ENCODE results near the gene KCNMB2. TPM values are rescaled to one million over a fixed set of nuclear protein-coding genes. Genes with fewer than 3 reads are reported as not detected.

The KCNMB2 gene
- total and polyA plus RNA-seq, 3 donors from 2014 or later: 2.6 TPM; not detected in 2

- H3K27me3 ChIP-seq: no peaks in the 10 kb centered on the region
- H3K36me3 ChIP-seq (ENCODE audit: low read depth, missing control alignments): no peaks in the 10 kb centered on the region
- WGBS, 2 donors: 94 to 98% methylated on average over 3 of the region's 3 CpGs
- intact Hi-C loops (cut with DNase I; ENCODE audit: low total_unique reads): no loop called here
- no peak overlapping the region for H3K27ac ChIP-seq
- no peak for DNase-seq
- TF ChIP-seq, protein P1, sequence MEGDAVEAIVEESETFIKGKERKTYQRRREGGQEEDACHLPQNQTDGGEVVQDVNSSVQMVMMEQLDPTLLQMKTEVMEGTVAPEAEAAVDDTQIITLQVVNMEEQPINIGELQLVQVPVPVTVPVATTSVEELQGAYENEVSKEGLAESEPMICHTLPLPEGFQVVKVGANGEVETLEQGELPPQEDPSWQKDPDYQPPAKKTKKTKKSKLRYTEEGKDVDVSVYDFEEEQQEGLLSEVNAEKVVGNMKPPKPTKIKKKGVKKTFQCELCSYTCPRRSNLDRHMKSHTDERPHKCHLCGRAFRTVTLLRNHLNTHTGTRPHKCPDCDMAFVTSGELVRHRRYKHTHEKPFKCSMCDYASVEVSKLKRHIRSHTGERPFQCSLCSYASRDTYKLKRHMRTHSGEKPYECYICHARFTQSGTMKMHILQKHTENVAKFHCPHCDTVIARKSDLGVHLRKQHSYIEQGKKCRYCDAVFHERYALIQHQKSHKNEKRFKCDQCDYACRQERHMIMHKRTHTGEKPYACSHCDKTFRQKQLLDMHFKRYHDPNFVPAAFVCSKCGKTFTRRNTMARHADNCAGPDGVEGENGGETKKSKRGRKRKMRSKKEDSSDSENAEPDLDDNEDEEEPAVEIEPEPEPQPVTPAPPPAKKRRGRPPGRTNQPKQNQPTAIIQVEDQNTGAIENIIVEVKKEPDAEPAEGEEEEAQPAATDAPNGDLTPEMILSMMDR (IDR thresholded peaks at IDR 0.05): no peak
- TF ChIP-seq POLR2A (IDR thresholded peaks at IDR 0.05): no peak
- H3K9me3 ChIP-seq: no peaks in the 10 kb centered on the region
- H3K4me3 ChIP-seq: no peak overlapping the region
- no peaks in the 10 kb centered on the region for H3K4me1 ChIP-seq
These were observed 136.0 kb downstream of the KCNMB2 start for GRCh38 chr3:178672275-178672674.

GRCh38 chr3:178673529-178673928, 137.3 kb downstream of the KCNMB2 start:
- H3K27me3 ChIP-seq: no peaks in the 10 kb centered on the region
- WGBS, 2 donors: 88 to 91% methylated on average over 1 of the region's 1 CpG
- TF ChIP-seq, protein P1 (IDR thresholded peaks at IDR 0.05): no peak
- TF ChIP-seq POLR2A (IDR thresholded peaks at IDR 0.05): no peak
- intact Hi-C loops (cut with DNase I; ENCODE audit: low total_unique reads): no loop called here
- H3K4me3 ChIP-seq: no peak overlapping the region
- H3K4me1 ChIP-seq: no peaks in the 10 kb centered on the region
- no peaks in the 10 kb centered on the region for H3K36me3 ChIP-seq (ENCODE audit: low read depth, missing control alignments)
- H3K9me3 ChIP-seq: no peaks in the 10 kb centered on the region
- H3K27ac ChIP-seq: no peak overlapping the region
- DNase-seq: no peak

DNA sequence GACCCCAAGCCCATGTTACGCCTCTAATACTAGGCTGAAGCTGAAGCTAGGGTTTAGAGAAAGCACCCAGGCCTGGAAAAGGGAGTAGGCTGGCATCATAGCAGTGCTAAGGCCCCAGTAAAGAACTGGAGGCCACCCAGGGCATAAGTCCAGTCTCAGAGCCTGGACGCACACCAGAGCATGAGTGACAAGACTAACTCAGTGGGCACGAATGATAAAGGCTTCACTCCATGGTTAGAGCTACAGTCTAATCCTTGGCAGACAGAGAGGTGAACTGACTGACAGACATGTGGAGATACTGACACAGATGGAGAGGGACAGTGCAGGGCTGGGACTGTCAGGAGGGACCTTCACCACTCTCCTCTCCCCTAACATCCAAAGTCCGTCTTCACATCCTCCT, 139.8 kb downstream of the KCNMB2 start:
- no peak overlapping the region for H3K4me3 ChIP-seq
- 92 to 93% methylated on average over 4 of the region's 4 CpGs for WGBS, 2 donors

DNA sequence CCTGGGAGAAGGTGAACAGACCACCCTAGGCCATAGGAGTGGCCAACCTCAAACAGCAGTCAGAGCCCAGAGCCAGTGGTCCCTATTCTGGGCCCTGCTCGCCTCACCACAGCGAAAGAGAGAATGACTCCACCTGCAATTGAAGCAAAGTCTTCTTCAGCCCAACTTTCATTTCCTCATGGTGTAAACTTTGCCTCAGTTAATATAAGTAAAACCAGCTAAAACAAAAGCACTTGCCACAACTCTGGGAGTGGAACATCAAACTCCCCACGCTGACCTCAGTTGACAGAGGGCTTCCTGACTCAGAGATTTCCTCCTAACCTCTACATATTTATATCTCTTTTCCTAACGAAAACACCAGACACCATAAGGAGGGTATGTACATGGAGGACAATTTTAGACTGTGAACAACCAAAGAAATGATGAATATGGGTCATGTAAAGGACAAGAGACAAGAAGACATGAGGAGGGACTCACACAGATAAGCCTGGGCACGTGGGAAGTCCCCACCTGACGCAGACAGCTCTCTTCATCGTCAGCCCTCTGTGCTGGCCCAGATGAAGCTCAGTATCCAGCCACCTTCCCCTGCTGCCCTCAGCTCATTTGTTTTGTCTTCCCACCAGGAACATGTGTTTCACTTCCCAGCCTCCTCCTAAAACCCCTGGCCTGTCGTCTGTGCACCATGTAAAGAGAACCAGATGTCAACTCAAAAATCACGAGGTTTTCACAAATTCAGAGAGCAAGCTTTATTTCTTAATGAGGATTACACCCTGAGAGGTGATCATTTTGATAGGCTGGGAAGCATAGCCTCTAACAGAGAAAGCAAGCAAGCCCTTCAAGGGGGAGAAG, 140.9 kb downstream of the KCNMB2 start:
- no peak for DNase-seq
- Histone ChIP-seq H3K4me3 (no peak overlapping the region), H3K27ac (no peak overlapping the region), H3K4me1 (no peaks in the 10 kb centered on the region), H3K27me3 (no peaks in the 10 kb centered on the region), H3K9me3 (no peaks in the 10 kb centered on the region), H3K36me3 (ENCODE audit: low read depth, missing control alignments) (no peaks in the 10 kb centered on the region)
- intact Hi-C loops (cut with DNase I; ENCODE audit: low total_unique reads): no loop called here
- TF ChIP-seq POLR2A (IDR thresholded peaks at IDR 0.05): no peak
- TF ChIP-seq, protein P1 (IDR thresholded peaks at IDR 0.05): no peak
- 72 to 81% methylated on average over 9 of the region's 9 CpGs for WGBS, 2 donors

More for the DNA sequence above, 139.8 kb downstream of the KCNMB2 start:
- no peaks in the 10 kb centered on the region for H3K9me3 ChIP-seq
- no peaks in the 10 kb centered on the region for H3K4me1 ChIP-seq
- intact Hi-C loops (cut with DNase I; ENCODE audit: low total_unique reads): no loop called here
- DNase-seq: no peak
- no peak for TF ChIP-seq POLR2A (IDR thresholded peaks at IDR 0.05)
- no peak overlapping the region for H3K27ac ChIP-seq
- no peaks in the 10 kb centered on the region for H3K36me3 ChIP-seq (ENCODE audit: low read depth, missing control alignments)
- no peaks in the 10 kb centered on the region for H3K27me3 ChIP-seq

DNA sequence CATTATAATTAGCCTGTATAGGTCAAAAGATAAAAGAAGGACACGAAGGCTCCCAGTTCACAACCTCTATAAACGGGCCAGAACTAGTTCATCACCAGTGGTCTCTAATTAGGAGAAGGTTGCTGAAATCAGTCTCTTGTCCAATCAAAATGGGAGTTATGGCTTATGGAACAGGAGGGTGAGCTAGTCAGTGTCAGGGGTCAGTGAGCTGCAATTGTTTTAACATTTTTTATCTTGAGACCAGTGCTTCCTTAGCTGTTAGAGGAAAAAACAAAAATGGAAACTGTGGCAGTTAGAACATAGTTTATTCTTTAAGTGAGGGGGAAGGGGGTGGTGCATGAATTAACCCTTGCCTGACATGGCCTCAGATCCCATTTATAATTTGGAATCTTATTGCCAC, 141.7 kb downstream of the KCNMB2 start:
- Histone ChIP-seq H3K9me3 (no peaks in the 10 kb centered on the region), H3K27me3 (no peaks in the 10 kb centered on the region), H3K4me3 (no peak overlapping the region), H3K36me3 (ENCODE audit: low read depth, missing control alignments) (no peaks in the 10 kb centered on the region), H3K27ac (no peak overlapping the region), H3K4me1 (no peaks in the 10 kb centered on the region)
- DNase-seq: no peak
- 55 to 57% methylated on average over 2 of the region's 2 CpGs for WGBS, 2 donors
- intact Hi-C loops (cut with DNase I; ENCODE audit: low total_unique reads): no loop called here
- no peak for TF ChIP-seq POLR2A (IDR thresholded peaks at IDR 0.05)
- TF ChIP-seq, protein P1 (IDR thresholded peaks at IDR 0.05): no peak
